ENCODE results near the gene ABCF1.
"Not testable (repeated sequence)": the region's sequence is repeated elsewhere in the genome, so short reads cannot be mapped to it uniquely, and the experiment has no call there.

The ABCF1 gene

GRCh38 chr6:30571075-30571761 lies at the start of gene ABCF1:
Gene ABCF1 (plus strand): TSS chr6:30571442. CDS start chr6:30571488, 46 bp downstream.
- peak; percentile 99 for DNase-seq

DNA sequence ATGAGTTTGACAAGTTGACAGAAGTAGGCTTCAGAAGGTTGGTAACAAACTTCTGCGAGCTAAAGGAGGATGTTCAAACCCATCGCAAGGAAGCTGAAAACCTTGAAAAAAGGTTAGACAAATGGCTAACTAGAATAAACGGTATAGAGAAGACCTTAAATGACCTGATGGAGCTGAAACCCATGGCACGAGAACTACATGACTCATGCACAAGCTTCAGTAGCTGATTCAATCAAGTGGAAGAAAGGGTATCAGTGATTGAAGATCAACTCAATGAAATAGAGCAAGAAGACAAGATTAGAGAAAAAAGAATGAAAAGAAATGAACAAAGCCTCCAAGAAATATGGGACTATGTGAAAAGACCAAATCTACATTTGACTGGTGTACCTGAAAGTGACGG lies 49.3 kb upstream of the ABCF1 start:
- DNase-seq, result not testable (repeated sequence)

GRCh38 chr6:30526444-30526843 lies 44.8 kb upstream of the ABCF1 start:
- DNase-seq, result not testable (repeated sequence)

DNA sequence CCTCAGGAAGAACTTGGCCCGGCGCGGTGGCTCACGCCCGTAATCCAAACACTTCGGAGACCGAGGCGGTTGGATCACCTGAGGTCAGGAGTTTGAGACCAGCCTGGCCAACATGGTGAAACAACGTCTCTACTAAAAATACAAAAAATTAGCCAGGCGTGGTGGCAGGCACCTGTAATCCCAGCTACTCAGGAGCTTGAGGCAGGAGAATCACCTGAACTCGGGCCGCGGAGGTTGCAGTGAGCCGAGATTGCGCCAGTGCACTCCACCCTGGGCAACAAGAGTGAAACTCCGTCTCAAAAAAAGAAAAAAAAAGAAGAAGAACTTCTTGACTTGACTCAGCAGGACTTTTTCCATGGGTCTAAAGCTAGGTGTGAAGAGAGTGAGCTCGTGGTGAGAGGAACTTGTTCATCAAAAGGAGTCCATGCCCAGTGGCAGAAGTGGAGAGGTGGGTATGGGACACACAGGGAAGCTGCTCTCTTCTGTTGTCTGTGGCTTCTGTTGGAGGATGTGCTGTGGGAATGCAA lies 41.8 kb upstream of the ABCF1 start:
- DNase-seq, result not testable (repeated sequence)

- no peak for DNase-seq
Observed at GRCh38 chr6:30530014-30530413, 41.2 kb upstream of the ABCF1 start.

GRCh38 chr6:30533460-30534294 lies 37.6 kb upstream of the ABCF1 start:
- DNase-seq, result peak; percentile 54

DNA sequence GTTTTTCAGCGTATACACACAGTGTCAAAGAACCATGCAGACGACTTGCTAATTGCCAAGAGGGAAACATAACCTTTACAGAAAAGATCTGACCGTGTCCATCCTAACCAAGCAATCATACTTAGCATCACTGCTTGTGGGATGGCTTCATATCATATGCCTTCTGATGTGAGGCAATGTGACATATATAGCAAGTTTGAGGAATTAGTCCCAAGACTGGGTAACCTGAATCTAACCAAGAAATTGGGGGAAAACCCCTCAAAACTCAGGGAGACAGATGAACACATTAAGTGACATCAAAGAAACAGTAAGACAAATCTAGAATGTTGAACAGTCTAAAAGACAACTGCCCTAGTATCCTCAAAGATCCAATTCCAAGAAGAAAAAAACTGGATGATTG lies 33.3 kb upstream of the ABCF1 start:
- DNase-seq, result no peak

DNA sequence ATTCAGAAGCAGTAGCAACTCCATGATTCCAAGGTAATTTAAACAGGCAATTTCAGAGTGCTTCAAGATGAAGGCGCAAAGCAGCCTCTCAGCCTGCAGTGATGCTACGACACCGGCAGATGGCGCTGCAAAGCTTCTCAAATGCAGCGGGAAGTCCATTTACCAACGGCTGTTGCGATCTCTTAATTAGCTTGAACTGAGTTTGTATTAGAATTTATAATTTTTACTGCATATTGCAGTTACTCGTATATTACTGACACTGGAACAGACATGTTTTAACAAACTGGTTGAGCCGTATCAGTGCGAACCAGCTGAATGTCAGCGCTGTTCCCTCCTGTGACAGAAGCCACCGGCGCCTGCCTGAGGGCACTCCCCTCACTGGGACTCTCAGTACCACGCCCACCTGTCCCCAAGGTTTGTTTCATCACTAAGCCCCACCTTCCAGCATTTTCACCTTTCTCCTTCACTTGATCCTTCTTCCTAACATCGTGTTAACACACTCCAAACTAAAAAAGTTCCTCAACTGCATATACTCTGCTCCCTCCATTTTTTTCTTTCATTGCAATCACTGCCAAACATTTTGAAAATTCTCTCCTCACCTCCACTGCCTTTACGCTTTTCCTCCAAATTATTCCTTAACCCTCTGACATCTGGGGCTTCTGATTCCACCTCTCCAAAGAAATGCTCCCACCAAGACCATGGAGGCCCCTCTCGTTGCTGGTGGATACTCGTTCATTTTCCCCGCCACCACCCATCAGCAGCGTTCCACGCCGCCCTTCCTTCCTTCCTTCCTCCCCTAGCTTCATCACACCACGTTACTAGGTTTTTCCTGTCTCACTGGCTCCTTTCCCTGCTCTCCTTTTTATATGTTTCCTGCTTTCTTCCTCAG lies 29.5 kb upstream of the ABCF1 start:
- DNase-seq, result peak; percentile 86

DNA sequence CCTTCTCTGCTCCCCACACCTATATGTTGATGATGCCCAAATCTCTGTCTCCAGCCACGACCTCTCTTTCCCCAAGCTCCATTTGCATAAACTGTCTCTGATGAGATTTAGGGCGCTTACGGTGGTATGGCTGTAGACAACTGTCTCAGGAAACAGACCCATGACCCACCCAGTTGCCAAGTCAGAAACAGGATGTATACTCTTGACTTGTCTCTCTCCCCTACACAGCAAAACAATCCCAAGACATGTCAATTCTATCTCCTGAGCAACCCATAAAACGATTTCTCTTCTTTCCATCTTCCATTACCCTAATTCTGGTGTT lies 28.9 kb upstream of the ABCF1 start:
- peak; percentile 63 for DNase-seq

DNA sequence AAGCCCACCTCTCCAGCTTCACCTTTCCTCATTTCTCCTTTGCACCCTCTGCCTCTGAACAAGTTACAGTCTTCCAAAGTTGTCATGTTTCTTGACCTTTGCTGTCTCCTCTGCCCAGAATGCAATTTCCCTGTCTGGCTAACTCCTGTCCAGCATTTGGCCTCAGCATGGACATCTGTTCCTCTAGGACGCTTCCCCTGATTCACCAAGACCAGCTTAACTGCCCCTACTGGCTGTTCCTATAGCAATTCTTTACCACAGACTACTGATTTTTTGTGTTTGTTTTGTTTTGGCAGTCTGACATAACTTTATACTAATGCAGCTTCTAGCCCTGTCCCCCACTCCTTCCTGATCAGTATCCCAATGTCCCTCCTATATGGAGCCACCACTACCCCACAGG lies 28.3 kb upstream of the ABCF1 start:
- no peak for DNase-seq

- peak; percentile 56 for DNase-seq
Observed at GRCh38 chr6:30543821-30544220, 27.4 kb upstream of the ABCF1 start.

DNA sequence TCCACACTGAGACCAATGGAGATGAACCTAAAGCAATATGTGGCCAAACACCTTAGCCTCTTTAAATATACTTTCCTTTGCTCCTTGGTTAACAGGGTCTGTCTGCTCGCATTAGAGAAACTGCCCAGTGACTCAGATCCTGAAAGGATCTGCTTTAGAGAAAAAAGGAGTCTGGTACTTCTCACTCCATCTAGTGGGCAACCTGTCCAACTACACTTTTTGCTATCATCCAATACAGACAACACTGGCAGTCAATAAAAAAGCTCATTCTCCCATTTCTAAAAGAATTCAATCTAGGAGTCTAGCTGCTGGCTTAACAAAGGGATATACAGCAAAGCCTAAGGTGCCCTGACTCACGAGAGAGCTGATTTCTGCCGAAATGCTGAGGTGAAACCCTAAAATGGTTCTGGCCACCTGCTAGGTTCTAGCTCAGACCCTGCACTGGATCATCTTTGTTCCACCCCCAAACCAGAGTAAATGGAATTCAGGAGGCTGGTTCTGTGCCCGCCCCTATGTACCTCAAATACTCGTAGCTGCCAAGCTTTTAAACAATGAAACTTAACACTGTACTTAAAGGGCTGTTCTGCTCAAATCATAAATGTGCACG lies 26.5 kb upstream of the ABCF1 start:
- peak; percentile 69 for DNase-seq

- DNase-seq, result no peak
Observed at GRCh38 chr6:30547454-30547853, 23.8 kb upstream of the ABCF1 start.

DNA sequence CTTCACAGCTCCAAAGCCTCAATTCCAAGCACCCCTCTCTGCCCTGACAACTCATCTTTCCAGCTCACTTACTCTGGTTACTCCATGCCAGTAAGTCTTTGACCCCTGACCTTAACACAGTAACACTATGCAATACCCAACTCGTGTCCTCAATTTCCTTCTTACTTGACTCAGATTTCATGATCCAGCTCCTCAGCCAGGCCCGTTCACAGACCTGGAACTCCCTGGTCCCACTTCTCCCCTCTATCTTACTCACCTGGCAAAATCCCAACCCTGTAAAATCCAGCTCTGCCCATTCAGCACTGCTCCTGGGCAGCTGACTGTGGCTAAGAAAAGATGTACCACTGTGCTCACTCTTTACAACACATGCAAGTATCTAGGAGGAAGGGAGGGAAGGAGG lies 22.9 kb upstream of the ABCF1 start:
- DNase-seq, result no peak

DNA sequence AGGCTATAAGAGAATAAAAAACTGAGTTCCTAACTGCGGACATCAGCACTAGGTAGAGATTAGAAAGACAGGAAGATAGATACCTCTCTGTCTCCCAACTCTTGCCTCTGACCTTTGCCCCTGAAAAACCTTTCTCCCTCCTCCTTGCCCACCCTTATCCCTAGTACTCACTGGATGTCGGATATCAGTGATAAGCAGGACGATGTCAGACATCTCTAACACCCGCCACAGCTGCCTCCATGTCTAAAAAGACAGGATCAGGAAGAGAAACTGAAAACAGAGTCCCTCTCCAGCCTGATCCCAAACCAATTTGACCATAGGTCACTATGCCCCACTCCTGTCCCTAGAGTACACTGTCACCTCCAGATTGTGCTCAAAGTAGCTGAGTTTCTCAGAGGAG lies 16.8 kb upstream of the ABCF1 start:
- no peak for DNase-seq

GRCh38 chr6:30554962-30555815 lies 16.1 kb upstream of the ABCF1 start:
- DNase-seq, result no peak

GRCh38 chr6:30555816-30556065 lies 15.5 kb upstream of the ABCF1 start:
- no peak for DNase-seq

DNA sequence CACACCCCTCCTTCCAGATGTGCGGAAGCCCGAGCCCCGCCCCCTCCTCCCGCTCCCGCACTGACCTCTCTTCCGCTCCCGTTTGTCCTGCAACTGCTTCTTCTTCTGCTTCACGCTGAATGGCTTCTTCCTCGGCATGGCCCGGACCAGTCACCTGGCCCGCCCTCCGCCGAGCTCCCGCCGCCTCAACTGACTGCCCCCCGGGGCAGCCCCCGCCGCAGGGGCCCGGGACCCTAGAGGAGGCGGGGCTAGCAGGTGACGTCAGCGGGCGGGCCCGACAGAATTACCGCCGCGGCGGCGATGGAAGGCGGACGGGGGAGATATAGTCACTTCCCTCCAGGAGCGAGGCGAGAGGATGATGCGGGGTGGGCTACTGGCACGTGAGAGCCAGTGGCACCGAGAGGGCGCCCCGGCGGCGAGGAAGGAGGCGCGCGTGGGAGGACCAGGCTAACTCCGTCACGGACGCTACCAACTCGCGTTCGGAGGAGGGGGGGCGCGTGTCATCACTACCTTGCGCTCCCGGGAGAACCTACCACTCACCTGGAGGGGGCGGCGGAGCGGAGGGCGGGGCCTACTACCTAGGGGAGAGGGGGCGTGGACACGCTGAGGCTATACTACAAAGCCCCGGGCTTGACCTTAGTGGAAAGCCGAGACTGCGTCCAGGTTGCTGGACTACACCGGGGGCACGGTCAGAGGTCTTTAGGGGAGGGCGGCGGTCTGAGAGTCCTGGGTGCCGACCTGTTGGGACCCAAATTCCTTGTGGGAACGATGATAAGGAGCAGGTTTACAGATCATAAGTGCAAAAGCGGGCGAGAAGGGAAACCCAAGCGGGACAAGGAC lies 15.0 kb upstream of the ABCF1 start, which contains the start of gene GNL1:
Gene GNL1, minus strand, starts transcription at position 424 of the 840 bp plus-strand sequence. Its CDS starts 286 bp downstream, at position 138.
- peak; percentile 98 for DNase-seq

- peak; percentile 93 for DNase-seq
Observed at GRCh38 chr6:30556906-30557682, 14.1 kb upstream of the ABCF1 start, which contains the start of gene PRR3. Gene PRR3 (plus strand): TSS chr6:30557295. CDS start chr6:30557345, 50 bp downstream.

- peak; percentile 69 for DNase-seq
Observed at GRCh38 chr6:30557683-30557981, 13.6 kb upstream of the ABCF1 start.
